ENCODE results near the gene TRIM67. TPM values are rescaled to one million over a fixed set of nuclear protein-coding genes. Genes with fewer than 3 reads are reported as not detected.

The TRIM67 gene
- total and polyA plus RNA-seq, 4 experiments from 2014 or later = not detected

DNA sequence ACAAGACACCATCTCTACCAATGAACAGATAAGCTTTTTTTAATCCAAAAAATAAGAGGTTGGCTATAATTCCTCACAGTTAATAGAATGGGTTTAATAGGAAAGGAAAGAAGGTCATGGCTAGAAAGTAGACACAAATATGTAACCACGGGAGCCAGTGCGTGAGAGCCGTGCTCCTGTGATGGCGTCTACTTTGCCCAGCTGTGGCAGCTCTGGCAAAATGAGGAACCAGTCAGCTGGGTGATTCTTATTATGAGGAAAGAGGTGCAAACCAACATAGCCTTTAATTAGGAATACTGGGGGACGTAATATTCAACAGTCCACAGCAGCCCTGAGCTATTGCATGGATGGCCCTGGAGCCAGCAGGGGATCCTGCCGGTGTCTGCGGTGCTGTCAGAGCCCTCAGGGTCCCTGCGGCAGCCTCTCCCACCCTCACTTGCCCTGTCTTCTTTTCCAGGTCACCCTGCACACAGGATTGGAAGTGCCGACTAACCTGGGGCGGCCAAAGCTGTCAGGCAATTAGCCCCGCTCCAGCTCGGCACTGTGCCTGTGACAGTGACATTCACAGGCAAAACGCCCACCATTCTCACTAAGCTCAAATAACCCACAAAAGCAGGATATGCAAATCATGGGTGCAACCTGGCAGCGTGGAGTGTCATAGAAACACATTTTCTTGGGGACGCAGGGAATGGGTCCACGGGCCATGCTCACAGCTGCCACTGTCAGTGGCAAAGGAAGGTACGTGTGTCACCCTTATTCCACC lies 53.2 kb downstream of the TRIM67 start:
- no peak overlapping the region for H3K4me3 ChIP-seq (ENCODE audit: low read length in 2 of 2)
- no peak for DNase-seq
- CTCF ChIA-PET (ENCODE audit: partially characterized antibody) = interaction anchor here (0.9 to 1.2 kb wide), 3 partner anchors 10 to 302 kb away, joined by 3 read pairs; no protein-coding TSS in a partner anchor

GRCh38 chr1:231215681-231216385 lies 54.0 kb downstream of the TRIM67 start:
- no peaks in the 10 kb centered on the region for H3K36me3 Mint-ChIP-seq
- POLR2A ChIA-PET (ENCODE audit: partially characterized antibody) = no interaction called here
- Histone ChIP-seq H3K27ac (ENCODE audit: low read depth, low read length) (no peak overlapping the region), H3K27me3 (ENCODE audit: insufficient read depth, low read length) (no peaks in the 10 kb centered on the region), H3K4me3 (ENCODE audit: low read length in 2 of 2) (no peak overlapping the region), H3K4me1 (ENCODE audit: insufficient read depth, low read length) (peaks cover 10% of the 10 kb centered on the region), H3K9me3 (ENCODE audit: control insufficient read depth in 1 of 2, low read length in 2 of 2) (no peaks in the 10 kb centered on the region), H3K36me3 (ENCODE audit: insufficient read depth, low read length) (no peaks in the 10 kb centered on the region)
- CTCF ChIA-PET (ENCODE audit: partially characterized antibody) = interaction anchor here (1.0 to 1.2 kb wide), 2 partner anchors 11 to 303 kb away, joined by 3 read pairs; no protein-coding TSS in a partner anchor
- no peak overlapping the region for H3K4me3 Mint-ChIP-seq
- no peak for DNase-seq
- H3K4me1 Mint-ChIP-seq = peaks cover 4 to 10% (median 7%) of the 10 kb centered on the region in 4 donors
- peaks cover 0 to 4% of the 10 kb centered on the region in 2 donors for H3K27me3 Mint-ChIP-seq
- H3K27ac Mint-ChIP-seq = peak overlapping the region in 1 of 7 donors; percentile 25
- intact Hi-C loops (cut with micrococcal nuclease) = loop anchor here (10.0 kb wide), 1 partner anchor 541 kb away; no protein-coding TSS in a partner anchor
- no peaks in the 10 kb centered on the region for H3K9me3 Mint-ChIP-seq

More for the DNA sequence above, 53.2 kb downstream of the TRIM67 start:
- no peaks in the 10 kb centered on the region for H3K36me3 Mint-ChIP-seq
- H3K4me1 Mint-ChIP-seq = peaks cover 4 to 10% (median 7%) of the 10 kb centered on the region in 4 donors
- Histone ChIP-seq H3K4me1 (ENCODE audit: insufficient read depth, low read length) (peaks cover 10% of the 10 kb centered on the region), H3K36me3 (ENCODE audit: insufficient read depth, low read length) (no peaks in the 10 kb centered on the region), H3K27me3 (ENCODE audit: insufficient read depth, low read length) (no peaks in the 10 kb centered on the region), H3K27ac (ENCODE audit: low read depth, low read length) (no peak overlapping the region), H3K9me3 (ENCODE audit: control insufficient read depth in 1 of 2, low read length in 2 of 2) (no peaks in the 10 kb centered on the region)
- peaks cover 0 to 4% of the 10 kb centered on the region in 2 donors for H3K27me3 Mint-ChIP-seq
- intact Hi-C loops (cut with micrococcal nuclease) = loop anchor here (10.0 kb wide), 1 partner anchor 540 kb away; no protein-coding TSS in a partner anchor
- POLR2A ChIA-PET (ENCODE audit: partially characterized antibody) = no interaction called here
- H3K9me3 Mint-ChIP-seq = no peaks in the 10 kb centered on the region
- peak overlapping the region in 1 of 7 donors; percentile 68 for H3K27ac Mint-ChIP-seq
- H3K4me3 Mint-ChIP-seq = no peak overlapping the region

DNA sequence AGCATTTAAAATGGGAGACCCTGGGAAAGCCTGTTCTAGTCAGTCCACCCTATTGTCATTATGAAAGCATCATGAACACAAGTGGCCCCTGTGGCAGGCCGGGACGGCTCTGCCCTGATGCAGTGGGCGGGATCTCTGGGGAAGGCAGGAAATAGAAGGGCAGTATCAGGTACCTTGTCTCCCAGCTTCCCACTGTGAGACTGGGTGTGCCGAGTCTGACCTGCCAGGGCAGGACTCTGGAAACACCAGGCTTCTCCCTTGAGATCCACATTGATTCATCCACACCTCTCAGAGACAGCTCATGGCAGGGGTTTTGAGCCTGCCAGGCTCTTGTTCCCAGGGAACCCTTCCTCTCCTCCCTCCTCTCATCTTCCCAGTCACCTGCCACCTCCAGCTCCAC lies 54.6 kb downstream of the TRIM67 start:
- Mint-ChIP-seq H3K4me1 (peaks cover under 1 to 6% (median 4%) of the 10 kb centered on the region in 4 donors), H3K27ac (no peak overlapping the region), H3K36me3 (no peaks in the 10 kb centered on the region), H3K9me3 (no peaks in the 10 kb centered on the region), H3K27me3 (peaks cover 0 to 4% of the 10 kb centered on the region in 2 donors), H3K4me3 (no peak overlapping the region)
- Histone ChIP-seq H3K27me3 (ENCODE audit: insufficient read depth, low read length) (no peaks in the 10 kb centered on the region), H3K36me3 (ENCODE audit: insufficient read depth, low read length) (no peaks in the 10 kb centered on the region), H3K4me1 (ENCODE audit: insufficient read depth, low read length) (peaks cover 4% of the 10 kb centered on the region), H3K27ac (ENCODE audit: low read depth, low read length) (no peak overlapping the region), H3K9me3 (ENCODE audit: control insufficient read depth in 1 of 2, low read length in 2 of 2) (no peaks in the 10 kb centered on the region), H3K4me3 (ENCODE audit: low read length in 2 of 2) (no peak overlapping the region)
- ChIA-PET POLR2A (ENCODE audit: partially characterized antibody) (interaction anchor here (0.6 kb wide), 1 partner anchor 43 kb away, joined by 5 read pairs; no protein-coding TSS in a partner anchor), CTCF (ENCODE audit: partially characterized antibody) (interaction anchor here (1.0 kb wide), 1 partner anchor 12 kb away, joined by 3 read pairs; no protein-coding TSS in a partner anchor)
- DNase-seq = no peak
- intact Hi-C loops (cut with micrococcal nuclease) = loop anchor here (10.0 kb wide), 1 partner anchor 542 kb away; no protein-coding TSS in a partner anchor

DNA sequence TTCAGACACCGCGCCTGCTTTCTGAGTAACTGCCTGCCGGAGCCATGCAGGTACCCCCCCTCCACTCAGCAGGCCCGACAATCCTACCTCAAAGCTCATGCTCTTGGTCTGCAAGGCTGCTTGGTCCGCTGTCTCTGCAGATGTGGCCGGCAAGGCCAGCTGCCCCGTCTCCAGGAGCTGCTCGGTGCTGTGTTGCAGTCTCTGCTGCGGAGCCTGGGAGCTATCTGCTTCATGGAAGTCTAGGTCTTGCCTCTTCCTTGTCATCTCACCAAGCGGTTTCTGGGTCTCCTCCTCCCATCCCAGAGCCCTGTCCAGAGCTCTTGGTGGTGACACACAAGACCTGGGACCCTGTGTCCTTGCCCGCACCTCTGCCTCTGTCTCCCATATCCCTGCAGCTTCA lies 55.2 kb downstream of the TRIM67 start:
- Mint-ChIP-seq H3K27me3 (peaks cover 0 to 4% of the 10 kb centered on the region in 2 donors), H3K4me3 (no peak overlapping the region), H3K36me3 (no peaks in the 10 kb centered on the region), H3K9me3 (no peaks in the 10 kb centered on the region), H3K4me1 (peaks cover 0 to 4% (median 1%) of the 10 kb centered on the region in 4 donors), H3K27ac (no peak overlapping the region)
- intact Hi-C loops (cut with micrococcal nuclease) = loop anchor here (10.0 kb wide), 1 partner anchor 542 kb away; no protein-coding TSS in a partner anchor
- no peak for DNase-seq
- Histone ChIP-seq H3K4me1 (ENCODE audit: insufficient read depth, low read length) (no peaks in the 10 kb centered on the region), H3K9me3 (ENCODE audit: control insufficient read depth in 1 of 2, low read length in 2 of 2) (no peaks in the 10 kb centered on the region), H3K27me3 (ENCODE audit: insufficient read depth, low read length) (no peaks in the 10 kb centered on the region), H3K27ac (ENCODE audit: low read depth, low read length) (no peak overlapping the region), H3K36me3 (ENCODE audit: insufficient read depth, low read length) (no peaks in the 10 kb centered on the region), H3K4me3 (ENCODE audit: low read length in 2 of 2) (no peak overlapping the region)
- ChIA-PET POLR2A (ENCODE audit: partially characterized antibody) (interaction anchor here (0.6 kb wide), 1 partner anchor 43 kb away, joined by 5 read pairs; no protein-coding TSS in a partner anchor), CTCF (ENCODE audit: partially characterized antibody) (no interaction called here)

- Mint-ChIP-seq H3K4me3 (no peak overlapping the region), H3K36me3 (peaks cover 4 to 6% of the 10 kb centered on the region in 2 donors), H3K27ac (no peak overlapping the region), H3K27me3 (peaks cover 0 to 4% of the 10 kb centered on the region in 2 donors), H3K9me3 (no peaks in the 10 kb centered on the region), H3K4me1 (peaks cover 0 to 4% (median 1%) of the 10 kb centered on the region in 4 donors)
- Histone ChIP-seq H3K9me3 (ENCODE audit: control insufficient read depth in 1 of 2, low read length in 2 of 2) (no peaks in the 10 kb centered on the region), H3K27ac (ENCODE audit: low read depth, low read length) (no peak overlapping the region), H3K4me3 (ENCODE audit: low read length in 2 of 2) (no peak overlapping the region), H3K4me1 (ENCODE audit: insufficient read depth, low read length) (no peaks in the 10 kb centered on the region), H3K27me3 (ENCODE audit: insufficient read depth, low read length) (no peaks in the 10 kb centered on the region), H3K36me3 (ENCODE audit: insufficient read depth, low read length) (no peaks in the 10 kb centered on the region)
- POLR2A ChIA-PET (ENCODE audit: partially characterized antibody) = no interaction called here
- CTCF ChIA-PET (ENCODE audit: partially characterized antibody) = no interaction called here
- intact Hi-C loops (cut with micrococcal nuclease) = loop anchor here (10.0 kb wide), 1 partner anchor 543 kb away; no protein-coding TSS in a partner anchor
- no peak for DNase-seq
Measured at GRCh38 chr1:231218078-231218477, 56.2 kb downstream of the TRIM67 start.

DNA sequence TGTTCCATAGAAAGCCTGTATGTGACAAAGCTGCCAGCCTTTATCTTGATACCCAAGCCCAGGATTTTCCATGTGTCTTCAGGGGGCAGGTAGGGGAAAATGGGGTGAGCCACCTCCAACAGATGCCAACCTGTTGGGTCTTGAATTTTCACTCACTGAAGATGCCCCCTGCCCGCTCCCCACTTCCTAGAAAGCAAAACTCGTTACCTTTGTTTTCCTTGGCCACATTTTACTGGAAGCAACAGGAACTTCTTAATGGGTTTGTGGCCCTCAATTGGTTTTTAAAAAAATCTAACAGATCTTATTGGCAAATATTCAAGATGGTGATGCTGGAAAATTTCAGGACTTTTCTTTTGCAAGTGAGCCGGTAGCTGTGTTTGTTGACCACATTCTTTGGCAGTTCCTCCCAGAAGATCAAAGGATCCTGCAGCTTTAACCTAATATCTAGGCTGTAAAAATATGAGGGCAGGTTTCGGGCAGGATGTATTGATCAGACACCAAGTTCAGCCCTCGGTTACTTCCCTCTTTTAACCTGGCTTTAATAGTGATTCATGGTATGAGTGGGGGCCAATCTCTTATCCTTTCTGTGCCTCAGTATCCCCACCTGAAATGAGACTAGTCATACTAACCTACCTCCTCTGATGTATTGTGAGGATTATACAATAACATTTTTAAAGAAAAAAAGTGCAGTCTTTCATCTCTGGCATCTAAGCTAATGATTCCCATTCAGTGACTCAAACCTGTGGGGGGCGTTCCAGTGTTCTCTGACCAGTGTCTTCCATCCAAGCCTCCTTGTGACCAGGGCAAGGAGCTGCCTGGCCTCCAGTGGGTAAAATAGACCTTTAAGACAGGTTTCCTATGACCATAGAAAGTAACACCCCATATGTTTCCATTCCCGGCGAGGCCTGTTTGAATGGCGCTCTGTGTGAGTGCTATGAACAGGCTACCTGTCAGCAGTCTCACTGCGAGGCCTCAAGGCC lies 57.9 kb downstream of the TRIM67 start:
- Histone ChIP-seq H3K27ac (ENCODE audit: low read depth, low read length) (no peak overlapping the region), H3K36me3 (ENCODE audit: insufficient read depth, low read length) (peaks cover 7% of the 10 kb centered on the region), H3K4me1 (ENCODE audit: insufficient read depth, low read length) (no peaks in the 10 kb centered on the region), H3K4me3 (ENCODE audit: low read length in 2 of 2) (no peak overlapping the region), H3K27me3 (ENCODE audit: insufficient read depth, low read length) (no peaks in the 10 kb centered on the region), H3K9me3 (ENCODE audit: control insufficient read depth in 1 of 2, low read length in 2 of 2) (no peaks in the 10 kb centered on the region)
- peaks cover 12 to 15% of the 10 kb centered on the region in 2 donors for H3K36me3 Mint-ChIP-seq
- no peak overlapping the region for H3K27ac Mint-ChIP-seq
- H3K9me3 Mint-ChIP-seq = no peaks in the 10 kb centered on the region
- peaks cover 0 to 4% of the 10 kb centered on the region in 2 donors for H3K27me3 Mint-ChIP-seq
- CTCF ChIA-PET (ENCODE audit: partially characterized antibody) = interaction anchor here (0.6 kb wide), 1 partner anchor 97 kb away, joined by 3 read pairs; no protein-coding TSS in a partner anchor
- no peak for DNase-seq
- H3K4me1 Mint-ChIP-seq = peaks cover 0 to 5% (median 2%) of the 10 kb centered on the region in 4 donors
- no peak overlapping the region for H3K4me3 Mint-ChIP-seq
- intact Hi-C loops (cut with micrococcal nuclease) = loop anchor here (10.0 kb wide), 1 partner anchor 545 kb away; no protein-coding TSS in a partner anchor
- POLR2A ChIA-PET (ENCODE audit: partially characterized antibody) = no interaction called here

Measured in CD4-positive, alpha-beta memory T cell (primary cell).